NCI-H774 (cell line): ENCODE measurements around the gene OSBPL2.

Experiments
- DNase-seq: peaks from one replicate; lab custom pipeline; 2025; lab: John Stamatoyannopoulos, UW

OSBPL2 gene

GRCh38 chr20:62206388-62206775, 31.9 kb upstream of the OSBPL2 start:
- DNase-seq = no peak

GRCh38 chr20:62208061-62208794, 30.1 kb upstream of the OSBPL2 start:
- no peak for DNase-seq

GRCh38 chr20:62208795-62209755, 29.2 kb upstream of the OSBPL2 start:
- no peak for DNase-seq

- DNase-seq = no peak
These were observed 28.3 kb upstream of the OSBPL2 start for GRCh38 chr20:62209850-62210495.

GRCh38 chr20:62210496-62210855, 27.8 kb upstream of the OSBPL2 start:
- DNase-seq = peak; percentile 78

- no peak for DNase-seq
These were observed 27.1 kb upstream of the OSBPL2 start for GRCh38 chr20:62211216-62211615.

GRCh38 chr20:62211769-62212288, 26.5 kb upstream of the OSBPL2 start:
- DNase-seq = no peak

GRCh38 chr20:62212299-62212698, 26.0 kb upstream of the OSBPL2 start:
- DNase-seq = no peak

GRCh38 chr20:62214067-62214466, 24.3 kb upstream of the OSBPL2 start:
- DNase-seq = no peak

- no peak for DNase-seq
These were observed 23.0 kb upstream of the OSBPL2 start for GRCh38 chr20:62215020-62215990.

GRCh38 chr20:62215991-62216635, 22.2 kb upstream of the OSBPL2 start:
- no peak for DNase-seq

- DNase-seq = no peak
These were observed 21.4 kb upstream of the OSBPL2 start for GRCh38 chr20:62216636-62217566.

GRCh38 chr20:62217913-62218773, 20.2 kb upstream of the OSBPL2 start:
- no peak for DNase-seq

GRCh38 chr20:62219101-62219991, 19.0 kb upstream of the OSBPL2 start:
- DNase-seq = no peak

GRCh38 chr20:62219992-62220665, 18.2 kb upstream of the OSBPL2 start, which contains the start of gene HRH3:
HRH3 (minus strand) TSS chr20:62220278; CDS start chr20:62219970, 308 bp downstream.
- DNase-seq = peak; percentile 46

- no peak for DNase-seq
These were observed 17.4 kb upstream of the OSBPL2 start for GRCh38 chr20:62220666-62221568.
